Stimulated activated CD4-positive, alpha-beta T cell treated with anti-CD3 and anti-CD28 coated beads, Interleukin-4, amount 100 ng/mL, for 4 hours (primary cell): ENCODE results near the gene SERTAD3.
A peak's percentile ranks its signal among the peaks of the same experiment; 100 is the strongest.
"Not testable (repeated sequence)": the region's sequence is repeated elsewhere in the genome, so short reads cannot be mapped to it uniquely, and the experiment has no call there.

Experiments used
- DNase-seq, 2 experiments: peaks; one replicate each; pipeline ENCODE4 v3.0.0-alpha.2; 2020

SERTAD3 gene

GRCh38 chr19:40457953-40458596, 13.9 kb upstream of the SERTAD3 start:
- no peak for DNase-seq

GRCh38 chr19:40457048-40457447, 12.9 kb upstream of the SERTAD3 start:
- no peak for DNase-seq

- DNase-seq = not testable (repeated sequence)
These were observed 9.8 kb upstream of the SERTAD3 start for GRCh38 chr19:40453943-40454342.

GRCh38 chr19:40453151-40453735, 9.1 kb upstream of the SERTAD3 start:
- DNase-seq = no peak

- DNase-seq = no peak
These were observed 7.9 kb upstream of the SERTAD3 start for GRCh38 chr19:40452016-40452415.

- DNase-seq = no peak
These were observed 6.5 kb upstream of the SERTAD3 start for GRCh38 chr19:40450664-40451063.

- no peak for DNase-seq
These were observed 5.4 kb upstream of the SERTAD3 start for GRCh38 chr19:40449506-40449905.

GRCh38 chr19:40446263-40446784, 2.2 kb upstream of the SERTAD3 start:
- no peak for DNase-seq

- no peak for DNase-seq
These were observed 1.7 kb upstream of the SERTAD3 start for GRCh38 chr19:40445780-40446262.

GRCh38 chr19:40444825-40445312, 734 bp upstream of the SERTAD3 start:
- DNase-seq = no peak

GRCh38 chr19:40443131-40443999, 770 bp downstream of the SERTAD3 start:
- peak; percentile 97 to 100 for DNase-seq

- DNase-seq = no peak
These were observed 1.6 kb downstream of the SERTAD3 start for GRCh38 chr19:40442328-40443130.

GRCh38 chr19:40441719-40442253, 2.3 kb downstream of the SERTAD3 start:
- no peak for DNase-seq

GRCh38 chr19:40438284-40438683, 5.9 kb downstream of the SERTAD3 start:
- DNase-seq = no peak

- peak; percentile 35 to 37 for DNase-seq
These were observed 10.5 kb downstream of the SERTAD3 start for GRCh38 chr19:40433391-40434216.

GRCh38 chr19:40432760-40433159, 11.4 kb downstream of the SERTAD3 start:
- DNase-seq = not testable (repeated sequence)

- DNase-seq = no peak
These were observed 12.4 kb downstream of the SERTAD3 start for GRCh38 chr19:40431698-40432097.

- not testable (repeated sequence) for DNase-seq
These were observed 13.9 kb downstream of the SERTAD3 start for GRCh38 chr19:40430242-40430641.

GRCh38 chr19:40428197-40428596, 15.9 kb downstream of the SERTAD3 start:
- DNase-seq = not testable (repeated sequence)

GRCh38 chr19:40425450-40426287, 18.5 kb downstream of the SERTAD3 start, which contains the start of gene SERTAD1:
Gene SERTAD1 (minus strand): TSS chr19:40425992. CDS start chr19:40423546, 2,446 bp downstream.
- peak; percentile 100 for DNase-seq
